Erythroblast (primary cell): ENCODE results near the gene PTPRN2.

ENCODE experiments used
- GATA1 ChIP-seq: IDR thresholded peaks from 2 replicates; pipeline ENCODE4 v1.6.1; 2011; ENCODE audit warnings: low read depth, mild to moderate bottlenecking, control low read depth, low read length, moderate library complexity
- POLR2A ChIP-seq: IDR thresholded peaks from 2 replicates; pipeline ENCODE4 v1.6.1; 2011; ENCODE audit warnings: mild to moderate bottlenecking, low read length

- no peak for TF ChIP-seq POLR2A
- no peak for TF ChIP-seq GATA1
Measured at GRCh38 chr7:157584420-157584819, 1003.2 kb downstream of the PTPRN2 start.
